ENCODE measurements around the gene CYP2A6.
"Not testable (repeated sequence)": the region's sequence is repeated elsewhere in the genome, so short reads cannot be mapped to it uniquely, and the experiment has no call there.

CYP2A6 gene

GRCh38 chr19:40818480-40819399 lies 31.5 kb downstream of the CYP2A6 start:
- DNase-seq: peak; percentile 53

- no peak for DNase-seq
Measured at GRCh38 chr19:40815223-40815622, 35.0 kb downstream of the CYP2A6 start.

- DNase-seq: no peak
Measured at GRCh38 chr19:40813182-40813581, 37.1 kb downstream of the CYP2A6 start.

GRCh38 chr19:40812571-40812970 lies 37.7 kb downstream of the CYP2A6 start:
- DNase-seq: not testable (repeated sequence)

- DNase-seq: peak; percentile 63
Measured at GRCh38 chr19:40811478-40812341, 38.5 kb downstream of the CYP2A6 start.

GRCh38 chr19:40810649-40811408 lies 39.4 kb downstream of the CYP2A6 start:
- DNase-seq: peak; percentile 94

- no peak for DNase-seq
Measured at GRCh38 chr19:40810160-40810559, 40.1 kb downstream of the CYP2A6 start.

GRCh38 chr19:40809358-40810086 lies 40.7 kb downstream of the CYP2A6 start:
- DNase-seq: no peak

GRCh38 chr19:40808497-40808896 lies 41.8 kb downstream of the CYP2A6 start:
- no peak for DNase-seq

- DNase-seq: no peak
Measured at GRCh38 chr19:40808021-40808325, 42.3 kb downstream of the CYP2A6 start.

GRCh38 chr19:40807147-40808020 lies 42.9 kb downstream of the CYP2A6 start:
- DNase-seq: no peak

GRCh38 chr19:40806423-40807146 lies 43.7 kb downstream of the CYP2A6 start:
- DNase-seq: peak; percentile 76

GRCh38 chr19:40805258-40805868 lies 44.9 kb downstream of the CYP2A6 start:
- DNase-seq: no peak

GRCh38 chr19:40804783-40805242 lies 45.4 kb downstream of the CYP2A6 start:
- no peak for DNase-seq

GRCh38 chr19:40803857-40804782 lies 46.1 kb downstream of the CYP2A6 start:
- no peak for DNase-seq

GRCh38 chr19:40803170-40803856 lies 46.9 kb downstream of the CYP2A6 start:
- DNase-seq: no peak

- no peak for DNase-seq
Measured at GRCh38 chr19:40802300-40803169, 47.7 kb downstream of the CYP2A6 start.

Measured in right kidney (tissue), 1 donor.